NCI-H187 (cell line): ENCODE results near the gene SFTPA1.
"Not testable (repeated sequence)": the region's sequence is repeated elsewhere in the genome, so short reads cannot be mapped to it uniquely, and the experiment has no call there.

Source experiments
- DNase-seq, 2 experiments: peaks; one replicate each; lab custom pipeline; 2025; lab: John Stamatoyannopoulos, UW

The SFTPA1 gene

GRCh38 chr10:79610601-79611191 is at the start of gene SFTPA1:
Gene SFTPA1 (plus strand): TSS chr10:79610939. CDS start chr10:79611826, 887 bp downstream.
- no peak for DNase-seq

- DNase-seq = no peak
Observed at GRCh38 chr10:79561257-79561656, 49.5 kb upstream of the SFTPA1 start.

GRCh38 chr10:79562135-79562756 is 48.5 kb upstream of the SFTPA1 start:
- peak in 1 of 2 experiments; percentile 6 for DNase-seq

GRCh38 chr10:79563426-79563825 is 47.3 kb upstream of the SFTPA1 start:
- no peak for DNase-seq

GRCh38 chr10:79570624-79571023 is 40.1 kb upstream of the SFTPA1 start:
- not testable (repeated sequence) for DNase-seq

- no peak for DNase-seq
Observed at GRCh38 chr10:79579361-79579760, 31.4 kb upstream of the SFTPA1 start.

GRCh38 chr10:79581044-79581443 is 29.7 kb upstream of the SFTPA1 start:
- DNase-seq = no peak

- no peak for DNase-seq
Observed at GRCh38 chr10:79582096-79582495, 28.6 kb upstream of the SFTPA1 start.

- not testable (repeated sequence) for DNase-seq
Observed at GRCh38 chr10:79582954-79583353, 27.8 kb upstream of the SFTPA1 start.

GRCh38 chr10:79583488-79584024 is 27.2 kb upstream of the SFTPA1 start:
- DNase-seq = no peak

GRCh38 chr10:79585870-79586527 is 24.7 kb upstream of the SFTPA1 start:
- no peak for DNase-seq

- no peak for DNase-seq
Observed at GRCh38 chr10:79586933-79587332, 23.8 kb upstream of the SFTPA1 start.

GRCh38 chr10:79588800-79589199 is 21.9 kb upstream of the SFTPA1 start:
- DNase-seq = no peak

GRCh38 chr10:79593377-79593776 is 17.4 kb upstream of the SFTPA1 start:
- no peak for DNase-seq

- not testable (repeated sequence) for DNase-seq
Observed at GRCh38 chr10:79594565-79594964, 16.2 kb upstream of the SFTPA1 start.

- DNase-seq = no peak
Observed at GRCh38 chr10:79595510-79595909, 15.2 kb upstream of the SFTPA1 start.

GRCh38 chr10:79599644-79600043 is 11.1 kb upstream of the SFTPA1 start:
- DNase-seq = not testable (repeated sequence)

GRCh38 chr10:79601939-79602338 is 8.8 kb upstream of the SFTPA1 start:
- DNase-seq = no peak

GRCh38 chr10:79602953-79603352 is 7.8 kb upstream of the SFTPA1 start:
- DNase-seq = no peak

- DNase-seq = no peak
Observed at GRCh38 chr10:79604294-79604693, 6.4 kb upstream of the SFTPA1 start.

- no peak for DNase-seq
Observed at GRCh38 chr10:79605308-79605707, 5.4 kb upstream of the SFTPA1 start.

GRCh38 chr10:79608505-79609375 is 2.0 kb upstream of the SFTPA1 start:
- no peak for DNase-seq
